T-helper 2 cell (primary cell): ENCODE measurements around the gene C13orf46.
"Not testable (repeated sequence)": the region's sequence is repeated elsewhere in the genome, so short reads cannot be mapped to it uniquely, and the experiment has no call there.

ENCODE experiments used
- DNase-seq, 5 experiments: peaks; one replicate each; pipeline versions ENCODE4 v3.0.0 to v3.0.0-alpha.2; 2012 to 2022

Gene C13orf46

GRCh38 chr13:113991676-113992179, 17.9 kb upstream of the C13orf46 start:
- no peak for DNase-seq

- DNase-seq, result no peak
These were observed 17.4 kb upstream of the C13orf46 start for GRCh38 chr13:113991191-113991669.

- DNase-seq, result no peak
These were observed 16.5 kb upstream of the C13orf46 start for GRCh38 chr13:113990321-113990837.

- no peak for DNase-seq
These were observed 15.9 kb upstream of the C13orf46 start for GRCh38 chr13:113989585-113990300.

GRCh38 chr13:113988859-113989258, 15.0 kb upstream of the C13orf46 start:
- DNase-seq, result not testable (repeated sequence)

GRCh38 chr13:113982296-113982661, 8.4 kb upstream of the C13orf46 start:
- DNase-seq, result peak in 1 of 5 experiments; percentile 1

GRCh38 chr13:113981611-113982295, 7.9 kb upstream of the C13orf46 start:
- peak in 1 of 5 experiments; percentile 2 for DNase-seq

- peak in 1 of 5 experiments; percentile 2 for DNase-seq
These were observed 7.3 kb upstream of the C13orf46 start for GRCh38 chr13:113981194-113981605.

- no peak for DNase-seq
These were observed 6.7 kb upstream of the C13orf46 start for GRCh38 chr13:113980489-113981064.

GRCh38 chr13:113979791-113980471, 6.1 kb upstream of the C13orf46 start:
- no peak for DNase-seq

- no peak for DNase-seq
These were observed 5.0 kb upstream of the C13orf46 start for GRCh38 chr13:113978741-113979481.

GRCh38 chr13:113977976-113978375, 4.1 kb upstream of the C13orf46 start:
- DNase-seq, result no peak

- no peak for DNase-seq
These were observed 3.1 kb upstream of the C13orf46 start for GRCh38 chr13:113976711-113977684.

GRCh38 chr13:113975416-113975815, 1.5 kb upstream of the C13orf46 start:
- DNase-seq, result no peak

GRCh38 chr13:113974304-113975281, 717 bp upstream of the C13orf46 start:
- DNase-seq, result no peak

- DNase-seq, result no peak
These were observed 1.2 kb downstream of the C13orf46 start for GRCh38 chr13:113972451-113973217.

- no peak for DNase-seq
These were observed 2.2 kb downstream of the C13orf46 start for GRCh38 chr13:113971471-113972231.
